ENCODE results near the gene ME1.

Gene ME1

GRCh38 chr6:83378621-83379388 lies 52.0 kb downstream of the ME1 start:
- no peak overlapping the region for H2AFZ ChIP-seq (ENCODE audit: low read length)
- H4K20me1 ChIP-seq (ENCODE audit: insufficient read depth, low read length, poor library complexity, severe bottlenecking), result no peaks in the 10 kb centered on the region
- no peaks in the 10 kb centered on the region for H3K4me1 ChIP-seq (ENCODE audit: insufficient read depth, low read length, poor library complexity, severe bottlenecking)
- H3K9me2 ChIP-seq (replicated peaks; ENCODE audit: low read depth, low read length), result no peaks in the 10 kb centered on the region
- no peak overlapping the region for H3K4me3 ChIP-seq (ENCODE audit: low read length, poor library complexity, severe bottlenecking)
- no peaks in the 10 kb centered on the region for H3K9me3 ChIP-seq (ENCODE audit: insufficient read depth, low read depth, low read length)
- TF ChIP-seq CTCF (conservative IDR thresholded peaks at IDR 0.05; ENCODE audit: low read length) (no peak), EZH2phosphoT487 (IDR thresholded peaks at IDR 0.05; ENCODE audit: borderline replicate concordance) (no peak)
- no peaks in the 10 kb centered on the region for H3K79me2 ChIP-seq (ENCODE audit: insufficient read depth, low read length)
- no peak overlapping the region for H3K4me2 ChIP-seq (ENCODE audit: low read depth, low read length, poor library complexity, severe bottlenecking)
- H3K27me3 ChIP-seq (ENCODE audit: insufficient read depth, low read length, poor library complexity, severe bottlenecking), result no peaks in the 10 kb centered on the region
- H3K36me3 ChIP-seq (ENCODE audit: insufficient read depth, low read length), result no peaks in the 10 kb centered on the region
- H3K9ac ChIP-seq (ENCODE audit: low read depth, low read length, poor library complexity, severe bottlenecking), result no peak overlapping the region
- no peaks in the 10 kb centered on the region for H3F3A ChIP-seq (ENCODE audit: low read depth)

- Histone ChIP-seq H3K27me3 (ENCODE audit: insufficient read depth, low read length, poor library complexity, severe bottlenecking) (no peaks in the 10 kb centered on the region), H3K4me2 (ENCODE audit: low read depth, low read length, poor library complexity, severe bottlenecking) (no peak overlapping the region), H3F3A (ENCODE audit: low read depth) (no peaks in the 10 kb centered on the region), H3K9me2 (replicated peaks; ENCODE audit: low read depth, low read length) (no peaks in the 10 kb centered on the region), H3K4me3 (ENCODE audit: low read length, poor library complexity, severe bottlenecking) (no peak overlapping the region), H2AFZ (ENCODE audit: low read length) (no peak overlapping the region), H3K79me2 (ENCODE audit: insufficient read depth, low read length) (no peaks in the 10 kb centered on the region), H4K20me1 (ENCODE audit: insufficient read depth, low read length, poor library complexity, severe bottlenecking) (no peaks in the 10 kb centered on the region), H3K4me1 (ENCODE audit: insufficient read depth, low read length, poor library complexity, severe bottlenecking) (no peaks in the 10 kb centered on the region), H3K36me3 (ENCODE audit: insufficient read depth, low read length) (no peaks in the 10 kb centered on the region), H3K9me3 (ENCODE audit: insufficient read depth, low read depth, low read length) (no peaks in the 10 kb centered on the region), H3K9ac (ENCODE audit: low read depth, low read length, poor library complexity, severe bottlenecking) (no peak overlapping the region)
- TF ChIP-seq CTCF (conservative IDR thresholded peaks at IDR 0.05; ENCODE audit: low read length) (no peak), EZH2phosphoT487 (IDR thresholded peaks at IDR 0.05; ENCODE audit: borderline replicate concordance) (no peak)
These were observed 59.4 kb downstream of the ME1 start for GRCh38 chr6:83371423-83371822.

- no peaks in the 10 kb centered on the region for H3F3A ChIP-seq (ENCODE audit: low read depth)
- no peak overlapping the region for H2AFZ ChIP-seq (ENCODE audit: low read length)
- no peaks in the 10 kb centered on the region for H4K20me1 ChIP-seq (ENCODE audit: insufficient read depth, low read length, poor library complexity, severe bottlenecking)
- no peak overlapping the region for H3K4me2 ChIP-seq (ENCODE audit: low read depth, low read length, poor library complexity, severe bottlenecking)
- H3K79me2 ChIP-seq (ENCODE audit: insufficient read depth, low read length), result no peaks in the 10 kb centered on the region
- no peaks in the 10 kb centered on the region for H3K9me3 ChIP-seq (ENCODE audit: insufficient read depth, low read depth, low read length)
- no peaks in the 10 kb centered on the region for H3K36me3 ChIP-seq (ENCODE audit: insufficient read depth, low read length)
- no peaks in the 10 kb centered on the region for H3K9me2 ChIP-seq (replicated peaks; ENCODE audit: low read depth, low read length)
- H3K27me3 ChIP-seq (ENCODE audit: insufficient read depth, low read length, poor library complexity, severe bottlenecking), result no peaks in the 10 kb centered on the region
- no peak overlapping the region for H3K9ac ChIP-seq (ENCODE audit: low read depth, low read length, poor library complexity, severe bottlenecking)
- TF ChIP-seq EZH2phosphoT487 (IDR thresholded peaks at IDR 0.05; ENCODE audit: borderline replicate concordance) (no peak), CTCF (conservative IDR thresholded peaks at IDR 0.05; ENCODE audit: low read length) (no peak)
- no peaks in the 10 kb centered on the region for H3K4me1 ChIP-seq (ENCODE audit: insufficient read depth, low read length, poor library complexity, severe bottlenecking)
- no peak overlapping the region for H3K4me3 ChIP-seq (ENCODE audit: low read length, poor library complexity, severe bottlenecking)
These were observed 60.3 kb downstream of the ME1 start for GRCh38 chr6:83370567-83370966.
